Heart left ventricle (tissue), 13 donors: Measurements from ENCODE around the gene WSB1.

Experiments
- CTCF ChIP-seq, 12 donors: fragments of 200-600 bp; sonication (generic) in 4 of 12; IDR thresholded peaks; one replicate each; pipeline versions ENCODE4 v1.5.0 to v1.8.0; 2018 to 2022; ENCODE audit warnings: antibody characterized with exemption in 12 of 12, mild to moderate bottlenecking in 5 of 12
- POLR2A ChIP-seq, 2 donors: fragments of 450-650 bp; IDR thresholded peaks; one replicate each; pipeline ENCODE4 v1.6.1; 2017; ENCODE audit warnings: antibody characterized with exemption in 2 of 2, mild to moderate bottlenecking in 2 of 2, moderate library complexity in 2 of 2
- donor health status: ischemic (EF 13 %, LVEDD 7.1; RV severe dilation, severe dysfunction).
- donor health status: DM: no; HTN: yes; CAD: no.
- donor health status: DM: no; HTN: no; CAD: no.
- donor health status: ischemic (EF 25% LVEDD 6.9; RV normal size, moderate dysfunction).
- donor health status: ischemic (EF 25% LVEDD 5.7; RV mildly dilated, moderate dysfunction).
- donor health status: ischemic (EF 35%, LVEDD 5.7; RV mildly dilated, moderate dysfunction).
- donor health status: nonischemic (EF 11% LVEDD 7.7; RV severe dilation, severe dysfunction).
- donor health status: DM: yes; HTN: yes; CAD: no.
- donor health status: PGD.
- donor health status: ischemic (EF 29% LVEDD 5.4; RV normal size, mild dysfunction).
- donor health status: nonischemic (EF 23%, LVEDD 6.1; RV moderate dilation, normal function).

DNA sequence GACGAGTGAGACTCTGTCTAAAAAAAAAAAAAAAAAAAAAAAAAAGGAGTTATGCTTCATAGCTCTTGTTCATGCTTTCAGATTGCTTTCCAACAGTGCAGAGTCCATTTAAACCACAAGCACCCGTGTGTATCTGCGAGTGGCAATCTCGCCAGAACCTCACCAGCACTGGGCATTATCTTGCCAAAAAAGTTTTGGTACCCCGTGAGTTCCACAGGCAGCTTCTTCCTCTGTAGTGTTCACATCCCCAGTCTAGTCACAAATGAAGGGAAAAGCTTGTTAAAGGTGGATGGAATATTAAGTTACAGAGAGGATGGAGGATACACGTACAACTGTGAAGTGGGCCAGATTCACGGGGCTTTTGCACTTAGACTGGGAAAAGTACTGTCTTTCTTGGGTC is 33.5 kb downstream of the WSB1 start:
- TF ChIP-seq POLR2A (IDR thresholded peaks at IDR 0.05) (no peak), CTCF (IDR thresholded peaks at IDR 0.05) (no peak)
